WTC11 (cell line): ENCODE results near the gene ZFPM1. TPM values are rescaled to one million over a fixed set of nuclear protein-coding genes. Genes with fewer than 3 reads are reported as not detected.

Experiments
- ATAC-seq: fragments of 200-7000 bp; cut with Tn5 transposase; 2 replicates; pipeline ENCODE4 v1.10.0; 2021; ENCODE audit warnings: mild to moderate bottlenecking, moderate library complexity
- CTCF ChIA-PET: fragments of 300-600 bp; sonication (Branson Sonifier 250); formaldehyde crosslinking; loops from one replicate; lab custom pipeline; 2021; ENCODE audit warnings: antibody characterized with exemption; lab: Charles Lee
- POLR2A ChIA-PET: fragments of 350-600 bp; sonication (Branson Sonifier 250); formaldehyde crosslinking; loops from one replicate; lab custom pipeline; 2021; ENCODE audit warnings: antibody characterized with exemption; lab: Charles Lee
- DNase-seq: peaks from one replicate; pipeline ENCODE4 v3.0.0; 2021; ENCODE audit warnings: low spot score
- H3K27ac Mint-ChIP-seq: 2 replicates; pipeline ENCODE4 v1.8.0; 2021; ENCODE audit warnings: mixed read lengths
- H3K27me3 Mint-ChIP-seq: 2 replicates; pipeline ENCODE4 v1.8.0; 2021; ENCODE audit warnings: low read depth, mild to moderate bottlenecking, moderate library complexity, mixed read lengths
- H3K36me3 Mint-ChIP-seq: 2 replicates; pipeline ENCODE4 v1.8.0; 2021; ENCODE audit warnings: mixed read lengths
- H3K4me1 Mint-ChIP-seq: 2 replicates; pipeline ENCODE4 v1.8.0; 2022; ENCODE audit warnings: mixed read lengths
- H3K4me3 Mint-ChIP-seq: 2 replicates; pipeline ENCODE4 v1.8.0; 2021; ENCODE audit warnings: mild to moderate bottlenecking, moderate library complexity, mixed read lengths
- H3K9me3 Mint-ChIP-seq: 2 replicates; pipeline ENCODE4 v1.8.0; 2021; ENCODE audit warnings: mixed read lengths
- ATF6 ChIP-seq: sonication (generic); formaldehyde crosslinking; IDR thresholded peaks from 2 replicates; pipeline ENCODE4 v1.8.1; 2023; ENCODE audit warnings: mild to moderate bottlenecking, missing genetic modification reagents
- CREB1 ChIP-seq: sonication (generic); formaldehyde crosslinking; IDR thresholded peaks from 2 replicates; pipeline ENCODE4 v1.8.0; 2023; ENCODE audit warnings: mild to moderate bottlenecking, missing genetic modification reagents
- FOXJ3 ChIP-seq: sonication (generic); formaldehyde crosslinking; IDR thresholded peaks from 2 replicates; pipeline ENCODE4 v1.9.0; 2021; ENCODE audit warnings: missing genetic modification reagents, mild to moderate bottlenecking, borderline replicate concordance
- FOXP1 ChIP-seq: sonication (generic); formaldehyde crosslinking; IDR thresholded peaks from 2 replicates; pipeline ENCODE4 v1.8.0; 2022; ENCODE audit warnings: missing genetic modification reagents, mild to moderate bottlenecking, moderate library complexity, borderline replicate concordance
- MYBL2 ChIP-seq: sonication (generic); formaldehyde crosslinking; IDR thresholded peaks from 2 replicates; pipeline ENCODE4 v1.8.1; 2023; ENCODE audit warnings: mild to moderate bottlenecking, moderate library complexity, missing genetic modification reagents
- OVOL2 ChIP-seq: fragments of 250-450 bp; sonication (Bioruptor Pico); IDR thresholded peaks from 2 replicates; pipeline ENCODE4 v1.9.0; 2021; ENCODE audit warnings: mild to moderate bottlenecking, borderline replicate concordance
- RORB ChIP-seq: fragments of 250-450 bp; sonication (Bioruptor Pico); IDR thresholded peaks from 2 replicates; pipeline ENCODE4 v1.9.0; 2021; ENCODE audit warnings: mild to moderate bottlenecking
- SMAD3 ChIP-seq: sonication (generic); formaldehyde crosslinking; IDR thresholded peaks from 2 replicates; pipeline ENCODE4 v1.8.0; 2022; ENCODE audit warnings: missing genetic modification reagents, mild to moderate bottlenecking, borderline replicate concordance
- TEAD1 ChIP-seq: sonication (generic); formaldehyde crosslinking; IDR thresholded peaks from 2 replicates; pipeline ENCODE4 v1.8.0; 2022; ENCODE audit warnings: mild to moderate bottlenecking, missing genetic modification reagents
- USF2 ChIP-seq: sonication (generic); formaldehyde crosslinking; IDR thresholded peaks from 2 replicates; pipeline ENCODE4 v1.8.1; 2023; ENCODE audit warnings: mild to moderate bottlenecking, missing genetic modification reagents, moderate library complexity
- ZNF121 ChIP-seq: sonication (generic); formaldehyde crosslinking; IDR thresholded peaks from 2 replicates; pipeline ENCODE4 v1.8.0; 2023; ENCODE audit warnings: missing genetic modification reagents
- ZNF138 ChIP-seq: sonication (generic); formaldehyde crosslinking; conservative IDR thresholded peaks from 2 replicates; pipeline ENCODE4 v1.8.1; 2022; ENCODE audit warnings: mild to moderate bottlenecking, moderate library complexity, missing genetic modification reagents
- ZNF232 ChIP-seq: sonication (generic); formaldehyde crosslinking; IDR thresholded peaks from 2 replicates; pipeline ENCODE4 v1.8.0; 2022; ENCODE audit warnings: mild to moderate bottlenecking, missing genetic modification reagents
- total RNA-seq: library from RNA; stranded (reverse); gene quantifications from 3 replicates; pipeline ENCODE4 v1.2.3, GENCODE V29; 2021
- TF ChIP-seq, protein P1 (sequence below): sonication (generic); formaldehyde crosslinking; IDR thresholded peaks from 2 replicates; pipeline ENCODE4 v1.8.1; 2023; ENCODE audit warnings: mild to moderate bottlenecking, missing genetic modification reagents
- TF ChIP-seq, protein P2 (sequence below): sonication (generic); formaldehyde crosslinking; IDR thresholded peaks from 2 replicates; pipeline ENCODE4 v1.8.0; 2022; ENCODE audit warnings: mild to moderate bottlenecking, missing genetic modification reagents

The ZFPM1 gene
- total RNA-seq, 1 experiment from 2014 or later, result 9.3 TPM

DNA sequence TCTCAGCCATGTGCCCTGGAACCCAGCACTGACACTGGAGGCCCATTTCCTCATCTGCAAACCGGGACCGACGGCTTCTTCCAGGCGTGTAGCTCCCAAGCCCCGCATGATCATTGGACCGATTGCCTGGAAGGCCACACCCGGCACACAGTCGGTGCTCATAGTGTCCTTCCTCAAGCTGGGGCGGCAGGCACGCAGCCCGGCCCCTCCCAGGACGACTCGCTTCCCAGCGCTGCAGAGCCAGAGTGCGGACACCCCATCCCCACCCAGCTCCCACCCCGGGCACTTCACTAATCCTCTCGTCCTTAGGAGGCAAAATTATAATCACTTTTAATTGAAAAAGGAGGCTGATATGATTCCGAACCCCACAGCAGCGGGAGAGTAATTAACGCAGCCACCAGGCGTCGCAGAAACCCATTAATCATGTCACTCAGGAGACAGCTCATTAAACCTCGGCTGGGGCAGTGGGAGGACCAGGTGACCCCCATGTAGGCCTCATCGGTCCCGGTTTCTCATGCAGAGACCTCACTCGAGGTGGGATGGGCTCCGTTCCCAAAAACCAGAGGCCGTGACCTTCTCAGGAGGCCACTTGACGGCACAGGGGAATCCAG is 37.3 kb upstream of the ZFPM1 start:
- H3K4me1 Mint-ChIP-seq, result no peaks in the 10 kb centered on the region
- CTCF ChIA-PET, result interaction anchor here (0.9 to 2.3 kb wide), 2 partner anchors 11 to 21 kb away, joined by 3 to 13 read pairs; no protein-coding TSS in a partner anchor
- H3K36me3 Mint-ChIP-seq, result no peaks in the 10 kb centered on the region
- ATAC-seq, result no peak
- H3K27ac Mint-ChIP-seq, result no peak overlapping the region
- no peak for DNase-seq
- no peaks in the 10 kb centered on the region for H3K9me3 Mint-ChIP-seq
- POLR2A ChIA-PET, result interaction anchor here (0.7 kb wide), 1 partner anchor 354 kb away, joined by 3 read pairs; no protein-coding TSS in a partner anchor
- H3K27me3 Mint-ChIP-seq, result no peaks in the 10 kb centered on the region; the same call in 1 of the 2 replicates
- TF ChIP-seq USF2 (CRISPR knock-in tag) (no peak), CREB1 (CRISPR knock-in tag) (no peak), FOXJ3 (no peak), TEAD1 (no peak), OVOL2 (no peak)
- TF ChIP-seq, protein P1, sequence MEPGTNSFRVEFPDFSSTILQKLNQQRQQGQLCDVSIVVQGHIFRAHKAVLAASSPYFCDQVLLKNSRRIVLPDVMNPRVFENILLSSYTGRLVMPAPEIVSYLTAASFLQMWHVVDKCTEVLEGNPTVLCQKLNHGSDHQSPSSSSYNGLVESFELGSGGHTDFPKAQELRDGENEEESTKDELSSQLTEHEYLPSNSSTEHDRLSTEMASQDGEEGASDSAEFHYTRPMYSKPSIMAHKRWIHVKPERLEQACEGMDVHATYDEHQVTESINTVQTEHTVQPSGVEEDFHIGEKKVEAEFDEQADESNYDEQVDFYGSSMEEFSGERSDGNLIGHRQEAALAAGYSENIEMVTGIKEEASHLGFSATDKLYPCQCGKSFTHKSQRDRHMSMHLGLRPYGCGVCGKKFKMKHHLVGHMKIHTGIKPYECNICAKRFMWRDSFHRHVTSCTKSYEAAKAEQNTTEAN (CRISPR knock-in tag), result no peak
- TF ChIP-seq, all 79 proteins: peak for 0
- H3K4me3 Mint-ChIP-seq, result no peak overlapping the region

DNA sequence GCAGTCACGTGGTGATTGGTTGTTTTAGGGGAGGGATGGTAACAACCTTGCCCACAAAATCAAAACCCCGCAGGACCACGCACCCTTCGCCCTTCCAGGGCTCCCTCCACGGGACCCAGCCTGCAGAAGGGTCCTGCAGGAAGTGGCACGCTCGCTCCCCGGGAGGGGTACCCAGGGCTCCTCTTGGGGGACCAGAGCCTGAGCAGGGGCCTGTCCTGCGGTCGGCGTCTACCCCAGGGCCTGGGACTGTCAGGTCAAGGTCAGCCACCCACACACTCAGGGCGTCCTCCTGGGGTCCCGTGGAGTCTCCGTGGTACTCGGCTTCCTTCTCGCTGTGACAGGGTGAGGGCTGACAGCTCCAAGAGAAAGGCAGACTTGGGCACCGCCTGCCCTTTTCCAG is 36.4 kb upstream of the ZFPM1 start:
- H3K4me3 Mint-ChIP-seq, result no peak overlapping the region
- no peaks in the 10 kb centered on the region; the same call in 1 of the 2 replicates for H3K27me3 Mint-ChIP-seq
- H3K27ac Mint-ChIP-seq, result no peak overlapping the region
- POLR2A ChIA-PET, result no interaction called here
- H3K36me3 Mint-ChIP-seq, result no peaks in the 10 kb centered on the region
- ATAC-seq, result no peak
- DNase-seq, result no peak
- CTCF ChIA-PET, result interaction anchor here (2.3 kb wide), 1 partner anchor 21 kb away, joined by 13 read pairs; no protein-coding TSS in a partner anchor
- TF ChIP-seq, protein P1 (CRISPR knock-in tag), result no peak
- TF ChIP-seq ZNF232, result no peak
- TF ChIP-seq, protein P2, sequence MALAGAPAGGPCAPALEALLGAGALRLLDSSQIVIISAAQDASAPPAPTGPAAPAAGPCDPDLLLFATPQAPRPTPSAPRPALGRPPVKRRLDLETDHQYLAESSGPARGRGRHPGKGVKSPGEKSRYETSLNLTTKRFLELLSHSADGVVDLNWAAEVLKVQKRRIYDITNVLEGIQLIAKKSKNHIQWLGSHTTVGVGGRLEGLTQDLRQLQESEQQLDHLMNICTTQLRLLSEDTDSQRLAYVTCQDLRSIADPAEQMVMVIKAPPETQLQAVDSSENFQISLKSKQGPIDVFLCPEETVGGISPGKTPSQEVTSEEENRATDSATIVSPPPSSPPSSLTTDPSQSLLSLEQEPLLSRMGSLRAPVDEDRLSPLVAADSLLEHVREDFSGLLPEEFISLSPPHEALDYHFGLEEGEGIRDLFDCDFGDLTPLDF (CRISPR knock-in tag), result no peak
- TF ChIP-seq FOXP1 (CRISPR knock-in tag), result no peak
- no peaks in the 10 kb centered on the region for H3K4me1 Mint-ChIP-seq
- no peaks in the 10 kb centered on the region for H3K9me3 Mint-ChIP-seq

DNA sequence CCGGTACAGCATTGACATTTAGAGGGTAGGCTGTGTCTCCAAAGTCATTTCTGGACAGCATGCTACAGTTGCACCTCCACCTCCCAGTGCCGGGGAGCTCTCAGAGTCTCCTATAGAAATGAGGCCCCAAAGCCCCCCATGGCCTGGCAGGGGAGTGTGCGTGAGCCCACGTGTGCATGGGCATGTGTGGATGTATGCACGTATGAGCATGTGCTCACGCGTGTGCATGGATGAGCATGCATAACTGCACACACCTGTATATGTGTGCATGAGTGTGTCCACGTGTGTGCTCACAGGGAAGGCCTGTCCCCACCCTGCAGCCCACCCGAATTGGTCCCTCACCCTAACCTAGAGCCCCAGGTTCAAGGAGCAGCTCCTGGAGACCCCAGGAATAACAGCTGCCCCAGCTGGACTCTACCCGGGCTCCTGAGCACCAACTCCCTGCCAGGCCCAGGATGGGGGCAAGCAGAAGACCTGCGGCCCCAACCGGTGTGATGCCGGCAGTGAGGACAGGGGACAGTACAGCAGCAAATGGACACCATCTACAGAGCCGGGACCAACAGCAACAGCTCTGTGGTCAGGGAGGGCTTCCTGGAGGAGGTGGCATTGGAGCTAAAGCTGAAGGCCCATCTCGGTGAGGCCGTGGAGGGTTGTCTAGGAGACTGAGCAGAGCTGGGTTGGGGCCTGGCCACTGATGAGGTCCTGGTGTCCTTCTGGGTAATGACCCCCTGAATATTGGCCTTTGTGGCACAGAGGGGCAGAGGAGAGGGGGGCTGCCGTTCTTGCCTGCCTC is 35.2 kb upstream of the ZFPM1 start:
- no peak overlapping the region for H3K27ac Mint-ChIP-seq
- ChIA-PET POLR2A (no interaction called here), CTCF (interaction anchor here (0.8 to 2.3 kb wide), 2 partner anchors 18 to 19 kb away, joined by 3 to 13 read pairs; no protein-coding TSS in a partner anchor)
- ATAC-seq, result no peak
- H3K4me1 Mint-ChIP-seq, result no peaks in the 10 kb centered on the region
- H3K4me3 Mint-ChIP-seq, result no peak overlapping the region
- DNase-seq, result no peak
- H3K36me3 Mint-ChIP-seq, result no peaks in the 10 kb centered on the region
- TF ChIP-seq ZNF138 (CRISPR knock-in tag), result no peak
- no peak for TF ChIP-seq RORB (CRISPR knock-in tag)
- TF ChIP-seq ATF6 (CRISPR knock-in tag), result no peak
- TF ChIP-seq TEAD1, result no peak
- TF ChIP-seq SMAD3 (CRISPR knock-in tag), result no peak
- no peak for TF ChIP-seq MYBL2 (CRISPR knock-in tag)
- TF ChIP-seq ZNF121 (CRISPR knock-in tag), result no peak
- H3K9me3 Mint-ChIP-seq, result no peaks in the 10 kb centered on the region
- H3K27me3 Mint-ChIP-seq, result no peaks in the 10 kb centered on the region; the same call in 1 of the 2 replicates
